Thoracic aorta (tissue), 2 donors: ENCODE measurements around the gene NHS. TPM values are rescaled to one million over a fixed set of nuclear protein-coding genes. Genes with fewer than 3 reads are reported as not detected.

ENCODE experiments used
- ATAC-seq: fragments of 150-250 bp; one replicate; pipeline ENCODE4 v1.8.0; 2017; ENCODE audit warnings: low read depth; ENCODE audit not compliant: insufficient number of reproducible peaks, low FRiP score
- DNase-seq: peaks from one replicate; pipeline ENCODE4 v3.0.0-alpha.2; 2020; ENCODE audit warnings: low spot score
- H3K27ac ChIP-seq, 2 donors: fragments of 200-600 bp; sonication (generic); 1 replicate in 1 of 2; 2 replicates in 1 of 2; pipeline ENCODE4 v1.5.1; 2016; ENCODE audit warnings: mild to moderate bottlenecking in 2 of 2, moderate library complexity in 2 of 2
- H3K27me3 ChIP-seq: fragments of 200-600 bp; sonication (generic); replicated peaks from 2 replicates; pipeline ENCODE4 v1.6.0; 2016; ENCODE audit warnings: mild to moderate bottlenecking; ENCODE audit not compliant: insufficient read depth
- H3K36me3 ChIP-seq: fragments of 200-600 bp; sonication (generic); one replicate; pipeline ENCODE4 v1.5.1; 2016
- H3K4me1 ChIP-seq, 2 donors: fragments of 200-600 bp; sonication (generic); 1 replicate in 1 of 2; 2 replicates in 1 of 2; pipeline versions ENCODE4 v1.5.1 to v1.6.0; 2016; ENCODE audit warnings: low read depth in 2 of 2, mild to moderate bottlenecking in 1 of 2; ENCODE audit not compliant: control insufficient read depth in 1 of 2
- H3K4me3 ChIP-seq: fragments of 200-600 bp; sonication (generic); 2 replicates; pipeline ENCODE4 v1.5.1; 2016; ENCODE audit warnings: mild to moderate bottlenecking
- H3K9me3 ChIP-seq: fragments of 200-600 bp; sonication (generic); 2 replicates; pipeline ENCODE4 v1.5.1; 2016
- total RNA-seq, 2 donors: library from RNA; depleted of rRNA; stranded (reverse); fragments of >200 nt; gene quantifications; one replicate each; pipeline versions ENCODE4 v1.1.0 to v1.2.3, GENCODE V29; 2016
- TF ChIP-seq, protein P1 (sequence below): fragments of 200-600 bp; sonication (generic); IDR thresholded peaks from one replicate; pipeline ENCODE4 v1.5.1; 2019; ENCODE audit warnings: antibody characterized with exemption

NHS gene
- total RNA-seq, 2 donors from 2014 or later: 23.3 to 29.6 TPM

GRCh38 chrX:17617806-17618205 is 242.8 kb downstream of the NHS start:
- H3K27ac ChIP-seq: no peak overlapping the region
- H3K9me3 ChIP-seq: no peaks in the 10 kb centered on the region
- H3K4me1 ChIP-seq: peaks cover 0 to 9% of the 10 kb centered on the region in 2 donors
- TF ChIP-seq, protein P1, sequence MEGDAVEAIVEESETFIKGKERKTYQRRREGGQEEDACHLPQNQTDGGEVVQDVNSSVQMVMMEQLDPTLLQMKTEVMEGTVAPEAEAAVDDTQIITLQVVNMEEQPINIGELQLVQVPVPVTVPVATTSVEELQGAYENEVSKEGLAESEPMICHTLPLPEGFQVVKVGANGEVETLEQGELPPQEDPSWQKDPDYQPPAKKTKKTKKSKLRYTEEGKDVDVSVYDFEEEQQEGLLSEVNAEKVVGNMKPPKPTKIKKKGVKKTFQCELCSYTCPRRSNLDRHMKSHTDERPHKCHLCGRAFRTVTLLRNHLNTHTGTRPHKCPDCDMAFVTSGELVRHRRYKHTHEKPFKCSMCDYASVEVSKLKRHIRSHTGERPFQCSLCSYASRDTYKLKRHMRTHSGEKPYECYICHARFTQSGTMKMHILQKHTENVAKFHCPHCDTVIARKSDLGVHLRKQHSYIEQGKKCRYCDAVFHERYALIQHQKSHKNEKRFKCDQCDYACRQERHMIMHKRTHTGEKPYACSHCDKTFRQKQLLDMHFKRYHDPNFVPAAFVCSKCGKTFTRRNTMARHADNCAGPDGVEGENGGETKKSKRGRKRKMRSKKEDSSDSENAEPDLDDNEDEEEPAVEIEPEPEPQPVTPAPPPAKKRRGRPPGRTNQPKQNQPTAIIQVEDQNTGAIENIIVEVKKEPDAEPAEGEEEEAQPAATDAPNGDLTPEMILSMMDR: no peak
- H3K4me3 ChIP-seq: no peak overlapping the region
- DNase-seq: no peak
- ATAC-seq: no peak
- no peaks in the 10 kb centered on the region for H3K27me3 ChIP-seq
- H3K36me3 ChIP-seq: no peaks in the 10 kb centered on the region

GRCh38 chrX:17621566-17622270 is 246.7 kb downstream of the NHS start:
- H3K9me3 ChIP-seq: no peaks in the 10 kb centered on the region
- H3K4me1 ChIP-seq: peaks cover 0 to 16% of the 10 kb centered on the region in 2 donors
- no peaks in the 10 kb centered on the region for H3K36me3 ChIP-seq
- TF ChIP-seq, protein P1: no peak
- H3K4me3 ChIP-seq: no peak overlapping the region
- no peaks in the 10 kb centered on the region for H3K27me3 ChIP-seq
- no peak overlapping the region for H3K27ac ChIP-seq
- ATAC-seq: no peak
- DNase-seq: no peak

GRCh38 chrX:17622331-17622730 is 247.3 kb downstream of the NHS start:
- Histone ChIP-seq H3K4me1 (peaks cover 0 to 20% of the 10 kb centered on the region in 2 donors), H3K27ac (no peak overlapping the region), H3K36me3 (no peaks in the 10 kb centered on the region), H3K27me3 (no peaks in the 10 kb centered on the region), H3K4me3 (no peak overlapping the region), H3K9me3 (no peaks in the 10 kb centered on the region)
- TF ChIP-seq, protein P1: no peak
- DNase-seq: no peak
- no peak for ATAC-seq

DNA sequence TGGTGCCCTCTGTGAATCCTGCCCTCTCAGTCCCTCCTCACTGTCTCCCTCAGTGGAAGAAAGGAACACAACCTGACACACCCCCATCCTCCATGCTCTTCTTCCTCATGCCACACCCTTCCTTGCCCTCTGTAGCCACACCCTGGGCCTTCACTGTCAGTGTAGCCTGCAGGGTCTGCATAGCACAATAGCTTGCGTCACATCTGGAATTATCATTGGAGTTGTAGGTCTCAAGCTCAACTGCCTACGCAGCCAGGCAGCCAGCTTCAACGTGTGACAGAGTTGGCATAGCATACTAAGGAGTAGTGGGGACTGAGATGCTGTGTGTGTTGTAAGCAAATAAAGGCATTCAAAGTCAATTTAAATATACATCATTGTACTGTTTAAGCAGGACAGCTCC is 248.8 kb downstream of the NHS start:
- DNase-seq: no peak
- Histone ChIP-seq H3K4me1 (peaks cover 3 to 34% of the 10 kb centered on the region in 2 donors), H3K27ac (no peak overlapping the region), H3K4me3 (no peak overlapping the region), H3K27me3 (no peaks in the 10 kb centered on the region), H3K9me3 (no peaks in the 10 kb centered on the region), H3K36me3 (no peaks in the 10 kb centered on the region)
- ATAC-seq: no peak
- TF ChIP-seq, protein P1: no peak

GRCh38 chrX:17627026-17627425 is 252.0 kb downstream of the NHS start:
- ATAC-seq: no peak
- Histone ChIP-seq H3K4me1 (peaks cover 7 to 41% of the 10 kb centered on the region in 2 donors), H3K36me3 (no peaks in the 10 kb centered on the region), H3K27ac (peak overlapping the region; percentile 34 to 47), H3K9me3 (no peaks in the 10 kb centered on the region), H3K4me3 (no peak overlapping the region), H3K27me3 (no peaks in the 10 kb centered on the region)
- TF ChIP-seq, protein P1: no peak
- DNase-seq: no peak
